Fibroblast of skin of left biceps (primary cell): Measurements from ENCODE around the gene GREM1.

Source experiments
- DNase-seq, 2 experiments: peaks; one replicate each; pipeline ENCODE4 v3.0.0-alpha.2; 2013; ENCODE audit warnings: low read depth in 2 of 2

Gene GREM1

DNA sequence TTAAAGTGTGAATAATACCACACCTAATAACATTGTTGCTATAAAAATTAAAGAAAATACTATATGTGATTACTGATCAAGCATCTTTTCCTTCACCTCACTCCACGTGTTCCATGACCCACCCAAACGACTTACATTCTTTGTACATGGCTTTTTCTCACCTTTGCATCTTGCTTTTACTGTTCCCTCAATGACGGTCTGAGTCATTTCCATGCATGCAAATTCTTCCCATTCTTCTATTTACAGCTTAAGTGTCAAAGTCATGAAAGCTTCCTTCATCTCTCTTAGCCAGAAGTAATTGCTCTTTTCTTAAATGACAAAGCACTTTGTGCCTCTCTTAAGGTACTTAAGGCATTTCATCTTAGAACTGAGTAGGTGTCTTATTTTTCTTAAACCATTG lies 64.0 kb downstream of the GREM1 start:
- DNase-seq = no peak

DNA sequence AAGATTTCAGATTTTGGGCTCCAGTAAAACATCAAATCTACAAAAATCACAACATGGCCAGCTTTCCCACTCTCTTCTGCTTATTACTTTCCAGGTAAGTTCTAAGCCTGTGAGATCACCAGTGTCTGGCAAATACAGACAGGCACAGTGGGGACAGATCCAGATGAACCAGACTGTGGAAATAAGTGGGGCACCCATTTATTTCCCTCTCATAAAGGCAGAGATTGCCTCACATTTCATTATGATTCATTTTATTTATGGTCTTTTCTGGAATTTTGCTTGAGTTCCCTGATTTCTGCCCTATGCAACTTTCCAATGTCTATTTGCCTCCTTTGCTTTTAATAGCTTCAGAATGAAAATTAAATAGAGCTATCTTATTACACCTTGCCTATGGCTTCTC lies 66.8 kb downstream of the GREM1 start:
- DNase-seq = no peak

DNA sequence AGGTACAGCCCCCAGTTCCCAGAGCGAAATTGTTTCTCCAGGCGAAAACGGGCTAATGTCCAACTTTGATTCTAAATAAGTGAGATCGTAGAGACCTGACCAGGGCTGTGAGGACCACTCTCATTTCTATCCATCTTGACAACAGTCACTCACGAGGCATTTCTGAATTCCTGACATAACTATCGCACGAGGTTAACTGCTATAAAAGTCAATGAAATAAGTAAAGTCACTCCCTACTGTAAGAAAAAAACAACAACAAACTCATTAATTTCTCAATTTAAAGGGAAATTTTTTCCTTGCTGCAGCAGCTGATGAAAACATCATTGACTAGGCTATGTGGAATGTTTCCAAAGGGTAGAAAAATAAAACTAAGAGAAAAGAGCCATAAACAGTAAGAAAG lies 69.1 kb downstream of the GREM1 start:
- no peak for DNase-seq

DNA sequence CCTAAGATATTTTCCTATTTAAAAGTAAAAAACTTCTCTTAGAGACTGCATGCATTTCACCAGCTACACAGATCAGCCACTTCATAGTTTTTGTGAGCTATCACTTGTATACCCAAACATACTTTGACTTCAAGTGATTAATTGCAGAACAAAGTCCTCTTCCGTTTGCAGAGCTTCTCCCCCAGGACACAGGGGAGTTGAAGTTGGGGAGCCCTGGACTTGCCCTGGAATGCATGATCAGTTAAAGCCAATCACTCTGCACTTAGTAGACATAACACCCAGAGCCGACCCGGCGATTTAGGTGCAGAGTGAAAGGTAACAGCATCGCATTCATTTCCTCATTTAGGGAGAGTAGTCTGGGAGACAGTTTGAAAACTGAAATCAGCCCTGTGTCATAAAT lies 70.1 kb downstream of the GREM1 start:
- DNase-seq = no peak

DNA sequence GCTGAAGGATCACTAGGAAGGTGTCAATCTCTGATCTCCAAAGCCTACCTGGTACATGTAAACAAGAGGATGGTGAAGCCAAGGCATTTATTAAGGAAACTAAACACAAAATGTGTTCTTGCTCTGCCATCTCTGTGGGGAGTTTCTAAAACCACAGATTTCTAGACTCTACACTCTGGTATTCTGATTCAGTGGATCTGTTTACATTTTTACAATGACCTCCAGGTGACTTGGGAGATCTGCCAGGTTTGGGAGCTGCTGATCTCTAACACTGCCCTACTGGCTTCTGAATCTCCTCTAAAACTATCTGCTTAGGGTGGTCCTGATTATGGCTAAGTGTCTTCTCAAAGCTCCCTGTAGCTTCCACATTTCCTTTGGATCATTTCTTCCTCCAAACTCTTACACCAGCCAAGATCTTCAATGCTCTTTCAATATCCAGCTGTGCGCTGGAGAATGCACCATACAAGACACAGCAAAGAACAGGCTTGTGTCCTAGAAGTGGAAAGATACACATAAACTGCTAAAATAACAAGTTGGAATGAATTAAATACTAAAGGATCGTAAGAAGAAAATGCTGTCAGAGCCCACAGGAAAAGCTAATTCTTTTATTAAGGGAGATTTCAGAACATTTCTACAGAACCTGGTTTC lies 72.7 kb downstream of the GREM1 start:
- no peak for DNase-seq

DNA sequence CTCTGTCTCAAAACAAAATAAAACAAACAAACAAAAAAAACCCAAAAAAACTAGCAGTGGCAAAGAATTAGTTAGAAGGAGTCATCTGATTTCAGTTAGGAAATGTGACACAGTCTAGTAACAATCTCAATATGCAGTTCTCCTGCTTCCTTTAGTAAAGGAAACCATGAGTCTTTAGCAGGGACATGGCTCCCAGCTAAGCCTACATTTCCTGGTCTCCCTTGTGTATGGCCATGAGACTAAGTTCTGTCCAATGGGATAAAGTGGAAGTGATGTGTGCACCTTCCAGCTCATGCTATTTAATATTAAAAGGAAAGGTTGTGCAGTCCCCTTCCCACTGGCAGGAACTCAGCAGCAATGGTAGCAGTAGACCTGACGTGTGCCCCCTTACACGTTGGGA lies 74.6 kb downstream of the GREM1 start:
- DNase-seq = no peak
